NCI-H187 (cell line): Measurements from ENCODE around the gene OR6X1.
"Not testable (repeated sequence)": the region's sequence is repeated elsewhere in the genome, so short reads cannot be mapped to it uniquely, and the experiment has no call there.

Source experiments
- DNase-seq, 2 experiments: peaks; one replicate each; lab custom pipeline; 2025; lab: John Stamatoyannopoulos, UW

OR6X1 gene

GRCh38 chr11:123753110-123753509 is 1.2 kb downstream of the OR6X1 start:
- DNase-seq, result no peak

DNA sequence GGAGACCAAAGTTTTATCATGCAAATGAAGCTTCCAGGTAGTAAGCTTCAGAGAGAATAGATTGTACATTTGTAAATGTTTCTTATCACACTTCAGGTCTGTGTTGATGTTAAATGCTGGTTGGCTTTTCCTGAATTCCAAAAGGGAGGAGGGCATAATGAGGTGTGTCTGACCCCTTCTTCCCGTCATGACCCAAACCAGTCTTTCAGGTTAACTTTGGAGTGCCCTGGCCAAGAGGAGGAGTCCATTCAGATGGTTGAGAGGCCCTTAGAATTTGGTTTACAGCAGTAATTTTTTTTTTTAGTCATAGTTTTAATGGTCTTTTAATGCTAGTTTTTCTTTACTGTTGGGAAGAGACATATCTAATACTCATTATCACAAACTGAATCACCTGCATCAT is 2.5 kb downstream of the OR6X1 start:
- DNase-seq, result no peak

- DNase-seq, result not testable (repeated sequence)
Measured at GRCh38 chr11:123748349-123748748, 6.0 kb downstream of the OR6X1 start.

DNA sequence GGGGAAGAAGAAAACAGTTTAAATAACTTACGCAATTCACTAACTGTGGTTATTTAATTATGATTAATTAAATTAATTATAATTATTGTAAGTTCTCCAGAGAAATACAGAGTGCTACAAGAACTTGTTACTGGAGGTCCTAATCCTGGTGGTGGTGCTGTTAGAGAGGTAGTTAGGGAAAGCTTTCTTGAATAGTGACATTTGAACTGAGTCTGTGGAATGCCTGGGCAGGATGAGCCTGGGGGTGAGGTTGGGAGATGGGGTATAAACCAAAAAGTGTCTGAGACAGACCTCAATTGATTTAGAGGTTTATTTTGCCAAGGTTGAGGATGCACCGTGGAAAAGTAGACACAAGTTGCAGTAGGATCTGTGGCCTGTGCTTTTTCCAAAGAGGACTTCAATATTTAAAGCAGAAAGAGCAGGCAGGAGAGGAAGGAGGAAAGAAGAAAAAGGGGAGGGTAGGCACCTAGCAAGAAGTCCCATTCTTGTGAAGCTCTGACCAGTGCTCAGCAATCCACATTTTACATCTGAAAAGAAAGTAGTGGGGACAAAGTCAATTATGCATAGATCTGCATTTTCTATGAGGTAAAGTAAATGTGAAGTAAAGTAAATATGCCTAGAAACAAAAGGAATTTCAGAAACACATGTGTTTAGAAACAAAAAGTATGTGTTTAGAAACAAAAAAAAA is 8.4 kb downstream of the OR6X1 start:
- no peak for DNase-seq

- DNase-seq, result no peak
Measured at GRCh38 chr11:123742724-123743120, 11.6 kb downstream of the OR6X1 start.

DNA sequence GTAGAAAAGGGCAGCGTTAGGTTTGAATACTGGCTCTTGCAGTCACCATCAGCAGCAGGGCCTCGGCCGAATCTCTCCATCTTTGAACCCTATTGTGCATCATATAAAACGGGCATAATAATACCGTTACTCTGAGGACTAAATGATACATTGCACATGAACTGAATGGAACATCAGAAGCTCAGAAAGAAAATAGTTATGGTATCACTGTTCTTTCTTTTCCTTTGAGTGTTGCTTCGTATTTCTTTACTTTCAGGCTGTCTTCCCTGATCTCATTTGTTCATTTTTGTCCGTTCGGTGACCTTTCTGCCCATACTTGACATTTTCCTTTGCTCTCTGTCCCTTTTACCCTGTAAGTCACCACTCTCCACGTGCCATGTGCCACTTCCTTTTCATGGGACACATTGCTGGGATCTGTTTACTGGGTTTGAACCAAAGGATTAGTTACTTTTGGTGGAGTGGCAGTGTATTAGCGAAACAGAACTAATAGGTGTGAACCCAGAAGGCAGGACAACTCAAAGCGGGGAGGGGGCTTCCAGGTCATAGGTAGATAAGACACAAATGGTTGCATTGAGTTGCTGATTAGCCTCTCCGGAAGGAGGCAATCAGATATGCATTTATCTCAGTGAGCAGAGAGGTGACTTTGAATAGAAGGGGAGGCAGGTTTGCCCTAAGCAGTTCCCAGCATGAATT is 12.1 kb downstream of the OR6X1 start:
- DNase-seq, result no peak

DNA sequence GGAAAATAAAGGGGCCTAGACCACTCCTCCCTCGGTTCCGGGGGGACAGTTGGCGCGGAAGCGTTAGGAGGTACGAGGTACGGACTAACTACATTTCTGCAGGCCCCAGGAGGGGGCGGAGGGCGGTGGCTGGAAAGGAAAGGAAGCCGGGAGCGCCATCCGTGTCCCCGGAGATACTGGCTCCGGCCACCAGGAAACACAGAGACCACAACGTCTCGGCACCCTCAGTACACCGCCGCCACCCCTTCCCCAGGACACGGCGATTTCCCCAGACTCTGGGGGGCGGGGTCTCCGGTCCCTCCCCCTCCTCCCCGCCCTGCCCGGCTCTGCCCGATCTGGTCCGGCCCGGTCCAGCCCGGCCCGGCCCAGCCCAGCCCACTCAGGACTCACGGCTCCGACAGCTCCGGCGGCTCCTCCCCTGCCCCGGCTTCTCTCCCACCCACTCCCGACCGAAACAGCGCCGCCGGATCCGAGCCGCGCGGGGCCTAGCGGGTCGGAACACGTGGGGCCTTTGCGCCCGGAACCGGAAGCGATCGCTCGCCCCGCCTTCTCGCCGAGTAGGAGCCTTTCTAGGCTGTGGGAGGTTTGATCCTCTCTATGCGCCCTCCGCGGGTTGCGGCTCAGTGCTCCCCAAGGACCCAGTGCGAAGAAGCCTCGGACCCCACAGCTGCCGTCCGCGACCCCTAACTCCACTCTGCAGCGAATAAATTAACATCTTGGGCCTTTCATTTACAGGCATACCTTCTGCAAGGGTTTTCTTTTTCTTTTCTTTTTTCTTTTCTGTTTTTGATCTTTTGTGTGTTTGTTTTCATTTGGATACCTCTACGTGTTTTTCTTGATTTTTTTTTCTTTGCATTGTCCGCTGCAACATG is 12.9 kb downstream of the OR6X1 start, which contains the start of gene ZNF202:
Gene ZNF202 (minus strand): TSS at position 502 of the 872 bp plus-strand sequence. CDS start 10,772 bp downstream, outside the sequence.
- DNase-seq, result peak; percentile 28 to 90

GRCh38 chr11:123740787-123741158 is 13.5 kb downstream of the OR6X1 start:
- no peak for DNase-seq

- DNase-seq, result no peak
Measured at GRCh38 chr11:123738374-123738773, 15.9 kb downstream of the OR6X1 start.

DNA sequence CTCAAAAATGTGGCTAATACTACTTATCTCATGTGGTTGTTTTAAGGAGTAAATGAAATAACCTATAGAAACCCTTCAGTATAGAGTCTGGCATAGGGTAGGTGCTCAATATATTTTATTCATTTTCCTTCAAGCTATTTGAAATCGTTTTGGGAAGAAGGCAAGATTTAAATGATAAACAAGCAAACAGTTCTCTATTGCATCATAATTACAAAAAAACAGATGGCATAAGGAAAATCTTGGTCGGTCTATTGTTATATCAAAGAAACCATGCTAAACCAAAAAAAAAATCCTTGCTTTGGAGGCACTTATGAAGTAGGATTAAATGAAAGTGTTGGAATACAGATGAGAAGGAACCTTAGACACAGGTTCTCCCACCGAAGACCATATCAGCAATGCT is 17.5 kb downstream of the OR6X1 start:
- no peak for DNase-seq

- DNase-seq, result no peak
Measured at GRCh38 chr11:123729602-123730001, 24.7 kb downstream of the OR6X1 start.

DNA sequence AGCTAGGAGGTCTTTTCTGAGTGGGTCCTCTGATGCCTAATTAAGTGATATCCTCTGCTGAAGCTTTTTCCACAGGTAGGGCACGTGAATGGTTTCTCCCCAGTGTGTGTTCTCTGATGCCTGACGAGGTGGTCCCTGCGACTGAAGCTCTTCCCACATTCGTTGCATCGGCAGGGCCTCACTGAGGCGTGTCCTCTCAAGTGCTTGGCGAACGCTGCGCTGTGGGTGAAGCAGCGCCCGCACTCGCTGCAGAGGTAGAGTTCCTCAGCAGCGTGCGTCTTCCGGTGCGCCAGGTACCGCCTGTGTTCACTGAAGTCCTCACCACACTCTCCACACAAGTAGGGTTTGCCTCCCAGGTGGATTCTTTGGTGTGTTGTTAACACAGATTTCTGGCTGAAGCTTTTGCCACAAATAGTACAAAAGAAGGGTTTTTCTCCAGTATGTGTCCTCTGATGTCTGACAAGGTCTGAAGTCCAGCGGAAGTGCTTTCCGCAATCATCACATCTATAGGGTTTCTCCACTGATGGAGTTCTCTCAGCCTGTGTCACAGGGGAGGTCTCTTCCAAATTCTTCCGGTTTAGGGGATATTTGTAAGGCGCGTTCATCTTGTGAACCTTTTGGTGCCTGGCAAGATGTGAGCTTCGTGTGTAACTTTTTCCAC is 28.2 kb downstream of the OR6X1 start:
- no peak for DNase-seq

GRCh38 chr11:123719452-123719851 is 34.9 kb downstream of the OR6X1 start:
- no peak for DNase-seq

- DNase-seq, result no peak
Measured at GRCh38 chr11:123718469-123718868, 35.8 kb downstream of the OR6X1 start.

DNA sequence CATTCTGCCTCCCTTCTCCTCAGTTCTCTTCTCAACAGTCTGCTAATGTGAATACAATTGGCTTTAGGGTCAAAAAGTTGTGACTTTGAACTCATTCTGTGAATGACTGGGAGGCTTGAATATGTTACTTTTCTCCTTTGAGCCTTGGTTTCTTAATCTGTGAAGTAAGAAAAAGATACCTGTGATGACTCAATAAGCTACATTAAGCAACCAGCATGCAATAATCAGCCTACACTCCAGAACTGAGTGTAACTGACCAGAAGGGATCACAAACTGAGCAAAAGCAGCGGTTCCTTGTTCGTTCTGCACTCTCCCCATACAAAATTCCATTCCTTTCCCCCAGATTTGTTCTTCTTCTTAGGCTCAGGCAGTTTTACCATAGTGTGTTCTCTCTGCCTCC is 36.3 kb downstream of the OR6X1 start:
- DNase-seq, result no peak

DNA sequence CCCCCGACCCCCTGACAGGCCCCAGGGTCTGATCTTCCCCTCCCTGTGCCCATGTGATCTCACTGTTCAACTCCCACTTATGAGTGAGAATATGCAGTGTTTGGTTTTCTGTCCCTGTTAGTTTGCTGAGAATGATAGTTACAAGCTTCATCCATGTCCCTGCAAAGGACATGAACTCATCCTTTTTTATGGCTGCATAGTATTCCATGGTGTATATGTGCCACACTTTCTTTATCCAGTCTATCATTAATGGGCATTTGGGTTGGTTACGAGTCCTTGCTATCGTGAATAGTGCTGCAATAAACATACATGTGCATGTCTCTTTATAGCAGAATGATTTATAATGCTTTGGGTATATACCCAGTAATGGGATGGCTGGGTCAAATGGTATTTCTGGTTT is 41.7 kb downstream of the OR6X1 start:
- not testable (repeated sequence) for DNase-seq

- peak; percentile 51 to 64 for DNase-seq
Measured at GRCh38 chr11:123707606-123708205, 46.6 kb downstream of the OR6X1 start.

DNA sequence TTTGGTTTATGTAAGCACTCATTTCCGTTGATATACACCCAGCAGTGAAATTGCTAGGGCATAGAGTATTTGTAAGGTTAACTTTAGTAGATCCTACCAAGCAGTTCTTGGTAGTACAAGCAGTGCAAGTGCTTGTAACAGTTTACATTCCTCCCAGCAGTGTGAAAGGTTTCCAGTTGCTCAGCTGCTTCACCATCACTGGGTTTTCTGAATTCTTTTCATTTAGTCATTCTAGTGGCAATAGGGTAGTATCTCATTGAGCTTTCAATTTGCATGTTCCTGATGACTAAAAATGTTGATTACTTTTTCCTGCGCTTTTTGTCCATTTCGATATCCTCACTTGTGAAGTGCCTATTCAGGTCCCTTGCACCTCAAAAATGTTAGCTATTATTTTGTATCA is 47.1 kb downstream of the OR6X1 start:
- no peak for DNase-seq

- DNase-seq, result peak in 1 of 2 experiments; percentile 35
Measured at GRCh38 chr11:123704341-123704740, 50.0 kb downstream of the OR6X1 start.
